Fibroblast of skin of right biceps (primary cell): ENCODE measurements around the gene OPN5.

Source experiments
- DNase-seq: peaks from one replicate; pipeline ENCODE4 v3.0.0-alpha.2; 2013

Gene OPN5

GRCh38 chr6:47789553-47789952, 7.7 kb downstream of the OPN5 start:
- no peak for DNase-seq

DNA sequence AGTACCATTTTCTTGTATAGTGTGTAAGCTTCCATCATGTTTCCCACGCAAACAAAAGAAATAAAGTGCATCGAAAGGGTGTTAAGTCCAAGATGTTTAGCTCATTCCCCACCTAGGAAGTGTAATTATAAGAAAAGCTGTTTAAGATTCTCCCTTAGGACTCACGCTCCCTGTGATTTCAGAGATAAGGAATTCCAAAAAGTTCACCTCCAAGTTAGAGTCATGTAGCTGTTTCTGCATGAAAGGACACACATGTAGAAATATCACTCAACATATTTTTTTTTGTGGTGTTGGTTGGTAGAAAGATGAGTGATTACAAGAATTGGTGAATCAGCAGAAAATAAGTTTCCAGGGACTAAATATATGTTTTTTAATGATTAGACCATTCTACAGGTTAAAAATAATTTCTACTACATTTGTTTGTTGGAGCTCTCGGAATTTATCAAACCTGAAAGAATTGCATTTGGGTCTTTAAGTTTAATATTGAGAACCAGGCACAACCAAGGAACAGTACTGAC, 10.4 kb downstream of the OPN5 start:
- DNase-seq, result no peak

DNA sequence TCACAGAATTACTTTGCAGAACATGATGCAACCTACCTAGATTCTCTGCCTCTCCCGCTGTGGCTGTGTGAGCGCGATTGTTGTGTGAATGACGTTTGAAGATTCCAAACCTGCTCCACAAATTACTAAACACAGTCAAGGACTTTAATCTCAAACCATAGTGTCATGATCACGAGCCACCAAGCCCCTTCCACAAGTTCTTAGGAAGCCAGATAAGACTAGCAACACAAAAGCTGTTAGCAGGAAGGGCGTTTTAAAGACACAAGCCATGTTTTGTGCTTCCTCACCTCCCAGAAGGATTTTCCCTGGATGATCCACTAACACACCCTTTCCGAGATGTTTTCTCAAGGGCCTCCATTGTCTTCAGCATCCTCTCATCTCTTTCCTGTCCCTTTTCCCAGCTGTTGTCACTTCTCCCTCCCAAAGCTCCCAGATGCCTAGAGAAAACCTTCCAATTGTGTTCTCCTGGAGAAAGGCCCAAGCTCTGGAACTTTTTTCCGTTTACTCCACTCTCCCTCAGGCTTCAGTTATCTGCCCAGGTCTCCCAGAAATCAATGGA, 12.8 kb downstream of the OPN5 start:
- no peak for DNase-seq

DNA sequence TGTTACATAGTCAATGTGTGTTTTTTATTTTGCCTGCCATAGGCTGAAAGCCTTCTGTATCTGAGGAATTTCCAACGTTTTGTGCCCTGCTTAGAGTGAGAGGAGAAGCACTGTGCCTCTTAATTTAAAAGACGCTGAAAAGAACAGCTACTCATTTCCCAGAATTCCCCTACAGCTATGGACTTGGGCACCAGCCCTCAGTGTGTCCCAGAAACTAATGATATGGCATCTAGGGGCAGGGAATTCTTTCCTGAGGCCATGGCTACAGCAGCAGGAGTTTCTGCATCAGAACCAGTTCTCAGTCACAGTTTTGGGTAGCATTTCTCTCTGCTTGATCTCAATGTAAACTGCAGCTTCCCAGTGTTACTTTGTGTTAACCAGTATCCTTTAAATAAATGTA, 20.2 kb downstream of the OPN5 start:
- no peak for DNase-seq

GRCh38 chr6:47804821-47805220, 23.0 kb downstream of the OPN5 start:
- no peak for DNase-seq

DNA sequence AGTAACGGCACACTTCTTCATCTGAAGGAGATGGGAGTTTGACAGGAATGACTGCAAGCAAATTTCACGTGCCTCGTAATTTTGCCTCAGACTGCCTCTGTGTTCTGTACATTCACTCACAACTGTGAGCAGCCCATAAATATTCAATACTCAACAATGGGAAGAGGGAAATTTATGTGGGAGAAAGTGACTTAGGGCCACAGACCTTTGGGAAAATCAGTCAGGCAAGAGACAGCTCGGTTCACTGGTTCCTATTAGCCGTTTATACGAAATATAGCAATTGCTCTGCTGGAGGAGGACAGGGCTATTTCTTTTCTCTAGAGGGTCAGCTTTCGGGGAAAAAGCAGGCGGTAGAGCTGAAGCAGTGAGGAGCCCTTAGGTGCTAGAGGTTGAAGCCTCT, 28.0 kb downstream of the OPN5 start:
- DNase-seq, result no peak

GRCh38 chr6:47810885-47811284, 29.1 kb downstream of the OPN5 start:
- DNase-seq, result no peak

DNA sequence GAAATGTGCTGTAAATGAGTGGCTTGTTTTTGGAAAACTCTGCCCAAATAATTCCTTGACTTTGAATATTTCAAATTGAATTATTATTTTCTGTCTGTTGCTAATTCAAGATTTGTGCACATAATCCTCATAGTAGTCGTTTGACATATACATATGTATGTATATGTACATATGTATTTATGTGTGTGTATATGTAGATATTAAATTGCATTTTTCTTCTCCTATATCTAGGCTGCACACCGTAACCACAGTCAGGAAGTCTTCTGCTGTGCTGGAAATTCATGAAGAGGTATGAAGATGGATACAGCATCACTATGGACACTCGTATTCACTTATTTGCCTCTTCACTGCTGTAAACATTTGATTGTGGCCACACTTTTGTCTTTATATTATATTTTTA, 29.6 kb downstream of the OPN5 start:
- no peak for DNase-seq

- no peak for DNase-seq
These were observed 35.9 kb downstream of the OPN5 start for GRCh38 chr6:47817749-47818148.

- no peak for DNase-seq
These were observed 37.6 kb downstream of the OPN5 start for GRCh38 chr6:47819461-47819860.

DNA sequence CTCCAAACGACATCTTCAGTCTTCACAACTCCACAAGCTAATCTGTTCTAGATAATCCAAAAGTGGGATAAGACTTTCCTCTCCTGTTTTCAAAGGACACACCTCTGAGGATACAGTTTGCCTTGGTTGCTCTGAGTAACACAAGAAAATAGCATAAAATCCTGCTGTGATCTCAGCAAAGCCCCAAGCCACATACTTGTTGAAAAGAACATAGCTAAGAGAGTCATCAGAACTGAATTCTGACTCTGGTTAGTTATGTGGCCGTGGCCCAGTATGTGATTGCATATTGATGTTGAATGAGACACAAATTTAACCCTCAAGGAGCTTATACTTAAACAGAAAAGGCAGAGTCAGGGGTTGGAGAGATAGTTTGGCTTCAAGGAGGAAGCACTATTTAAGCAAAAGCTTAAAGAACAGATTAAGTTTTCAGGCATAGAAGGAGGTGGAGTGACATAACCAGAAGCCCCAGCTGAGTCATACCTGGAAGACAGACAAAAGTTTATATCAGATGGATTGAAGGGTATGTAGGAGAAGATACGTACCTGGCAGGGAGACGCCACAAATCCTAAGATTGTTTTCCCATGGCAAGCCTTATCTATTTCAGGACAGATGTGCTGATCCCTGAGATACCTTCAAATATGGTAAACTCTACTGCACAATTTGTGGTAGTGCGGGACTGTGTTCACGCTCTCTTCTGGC, 41.2 kb downstream of the OPN5 start:
- DNase-seq, result no peak

DNA sequence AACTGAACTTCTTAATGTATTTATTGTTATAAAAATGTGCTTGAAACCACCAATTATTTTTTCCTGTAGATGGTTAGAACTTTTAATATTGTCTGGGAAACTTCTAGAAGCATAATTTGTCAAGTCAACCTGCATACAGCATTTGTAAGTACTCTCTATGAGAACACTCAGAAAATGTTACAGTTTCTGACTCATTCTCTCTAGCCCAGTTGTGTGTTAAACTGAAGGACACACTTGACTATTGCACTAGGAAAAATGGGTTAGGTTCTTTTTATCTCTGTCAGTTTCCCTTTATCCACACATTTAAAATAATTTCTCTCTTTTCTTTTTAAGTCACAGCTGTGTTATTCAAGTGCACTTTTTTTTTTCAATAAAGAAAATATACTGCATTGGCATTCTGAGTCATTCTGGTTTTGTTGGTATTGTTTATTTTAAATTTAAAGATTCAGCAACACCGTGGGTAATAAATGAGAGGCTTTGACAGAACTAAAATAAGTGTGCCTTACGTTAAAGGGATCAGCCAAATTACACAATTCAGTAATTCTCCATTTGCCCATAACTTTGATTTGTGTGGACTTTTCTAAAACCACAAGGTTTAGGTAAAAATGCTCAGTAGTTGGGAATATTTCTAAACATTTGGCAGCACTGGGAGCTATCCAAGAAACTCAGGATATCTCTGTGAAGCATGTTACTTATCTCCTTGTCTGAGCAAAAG, 50.7 kb downstream of the OPN5 start:
- no peak for DNase-seq

GRCh38 chr6:47834196-47834595, 52.4 kb downstream of the OPN5 start:
- DNase-seq, result no peak

- no peak for DNase-seq
These were observed 54.2 kb downstream of the OPN5 start for GRCh38 chr6:47836046-47836445.

DNA sequence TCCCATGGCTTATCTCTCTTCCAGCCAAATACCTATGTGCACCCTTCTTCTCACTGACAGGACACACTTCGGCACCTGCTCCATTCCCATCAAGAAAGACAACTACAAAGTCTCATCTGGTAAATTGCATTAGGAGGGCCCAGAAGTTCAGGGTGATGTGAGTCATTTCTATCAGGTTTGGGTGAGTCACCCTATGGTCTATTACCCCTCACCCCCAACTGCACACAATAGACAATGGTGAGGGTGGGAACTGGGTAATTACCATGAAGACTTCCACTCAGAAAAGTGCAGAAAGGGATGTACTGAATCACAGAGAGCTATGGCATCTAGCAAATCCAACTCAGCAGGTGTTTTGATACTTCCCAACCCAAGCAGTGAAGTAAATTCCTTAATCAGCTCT, 54.8 kb downstream of the OPN5 start:
- no peak for DNase-seq

DNA sequence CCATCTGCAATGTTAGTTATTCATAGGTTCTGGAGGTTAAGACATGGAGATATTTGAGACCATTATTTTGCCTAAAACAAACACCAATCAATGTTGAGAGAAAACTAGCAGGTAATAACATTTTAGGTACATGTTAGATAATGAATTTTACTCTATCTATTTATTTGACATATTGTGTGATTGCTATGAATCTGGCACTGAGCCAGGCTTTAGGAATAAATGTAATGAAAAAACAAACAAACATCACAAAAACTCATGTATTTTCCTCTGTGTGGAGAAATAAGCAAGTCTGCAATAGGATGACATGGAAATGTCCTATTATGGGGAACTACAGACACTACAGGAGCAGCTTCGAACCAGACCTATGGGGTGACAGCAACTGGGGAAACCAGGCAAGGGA, 57.8 kb downstream of the OPN5 start:
- no peak for DNase-seq

DNA sequence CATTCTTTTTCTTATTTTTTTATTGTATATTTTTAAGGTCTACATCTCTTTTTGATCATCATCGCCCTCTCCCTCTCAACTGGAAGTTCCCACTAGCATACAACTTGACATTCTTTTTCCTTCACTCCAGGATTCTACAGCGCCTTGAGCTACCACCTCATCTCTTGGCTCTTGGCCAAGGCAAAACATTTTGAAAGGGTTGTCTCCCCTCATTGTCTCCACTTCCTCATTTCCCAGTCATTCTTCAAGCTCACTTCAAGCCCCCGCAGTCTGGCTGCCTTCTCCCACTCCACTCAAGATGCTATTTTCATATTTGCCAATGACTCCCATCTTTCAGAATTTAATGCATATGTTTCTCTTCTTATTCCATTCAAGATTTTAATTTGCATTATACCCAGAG, 63.0 kb downstream of the OPN5 start:
- no peak for DNase-seq

DNA sequence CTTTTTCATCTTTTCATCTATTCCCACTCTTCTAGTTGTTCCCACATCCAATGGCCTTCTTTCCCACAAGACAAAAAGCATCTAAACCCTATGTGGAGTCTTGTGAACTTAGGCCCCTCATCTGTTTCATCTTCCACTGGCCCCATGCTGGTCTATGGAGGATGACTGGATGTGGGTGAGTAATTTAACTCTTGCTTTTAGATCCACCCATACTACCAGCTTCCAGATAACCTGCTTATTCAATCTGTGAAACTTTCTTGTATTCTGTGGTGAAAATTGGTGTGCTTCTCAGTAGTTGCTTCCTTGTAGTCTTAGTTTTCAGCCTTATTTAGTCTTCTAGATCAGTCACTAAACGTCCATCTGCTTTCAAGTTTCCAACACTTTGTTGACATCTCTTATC, 64.9 kb downstream of the OPN5 start:
- no peak for DNase-seq

DNA sequence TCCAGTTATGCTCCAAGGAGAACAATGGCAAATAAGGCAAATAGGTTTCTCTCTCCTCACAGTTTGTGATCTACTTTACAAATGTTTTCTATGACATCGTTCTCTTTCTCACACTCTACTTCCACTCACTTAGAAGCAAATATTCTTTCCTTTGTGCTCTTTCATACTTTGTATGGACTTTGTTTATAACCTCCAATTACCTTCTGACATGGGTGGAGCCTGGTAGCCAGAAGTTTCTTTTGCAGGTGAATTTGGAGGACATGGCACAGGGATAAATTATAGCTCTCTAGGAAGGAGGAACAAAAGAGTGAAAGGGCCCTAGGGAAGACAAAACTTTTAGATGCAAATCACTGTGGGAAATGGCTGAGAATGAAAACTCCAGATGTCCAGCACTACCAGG, 69.3 kb downstream of the OPN5 start:
- no peak for DNase-seq

DNA sequence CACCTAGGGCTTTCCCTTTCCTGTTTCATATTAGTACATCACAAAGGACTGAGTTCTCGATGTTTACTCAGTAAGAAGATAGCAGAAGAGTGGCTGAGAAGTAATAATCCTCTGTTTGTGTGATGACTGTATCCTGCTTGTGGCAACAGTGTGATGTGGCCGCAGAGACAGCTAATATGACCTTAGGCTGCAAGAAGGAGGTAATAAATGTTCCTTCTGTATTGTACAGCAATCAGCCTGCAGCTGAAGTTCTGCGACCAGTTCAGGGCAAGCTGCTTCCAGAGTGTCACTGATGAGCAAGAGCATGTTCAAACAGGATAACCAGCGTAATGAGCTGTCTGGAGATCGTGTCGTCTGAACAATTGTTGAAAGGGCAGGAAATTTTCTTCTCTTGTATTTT, 70.9 kb downstream of the OPN5 start:
- DNase-seq, result no peak

GRCh38 chr6:47853766-47854165, 71.9 kb downstream of the OPN5 start:
- no peak for DNase-seq

- DNase-seq, result no peak
These were observed 73.1 kb downstream of the OPN5 start for GRCh38 chr6:47854971-47855370.

GRCh38 chr6:47859175-47859574, 77.3 kb downstream of the OPN5 start:
- DNase-seq, result no peak

GRCh38 chr6:47862731-47863130, 80.9 kb downstream of the OPN5 start:
- no peak for DNase-seq
